H1 (cell line): Measurements from ENCODE around the gene PHKA2. TPM values are rescaled to one million over a fixed set of nuclear protein-coding genes. Genes with fewer than 3 reads are reported as not detected.

Experiments used
- CTCF ChIA-PET: fragments of 300-600 bp; sonication (Branson Sonifier 250); formaldehyde crosslinking; loops from one replicate; lab custom pipeline; 2021; ENCODE audit not compliant: partially characterized antibody; lab: Charles Lee
- POLR2A ChIA-PET: fragments of 300-600 bp; sonication (Branson Sonifier 250); formaldehyde crosslinking; loops from one replicate; lab custom pipeline; 2021; ENCODE audit warnings: inconsistent platforms; ENCODE audit not compliant: partially characterized antibody; lab: Charles Lee
- DNase-seq, 2 experiments: peaks; one replicate each; pipeline versions ENCODE4 v3.0.0 to v3.0.0-alpha.2; 2010 to 2022; ENCODE audit warnings: low spot score in 2 of 2, low read depth in 1 of 2, mixed read lengths in 1 of 2
- FAIRE-seq: peaks from 2 replicates; lab custom pipeline; 2011; peaks lifted over from hg19 to GRCh38; lab: Jason Lieb, UNC
- H2AFZ ChIP-seq: 2 replicates; pipeline ENCODE4 v1.8.1; 2012; ENCODE audit warnings: low read length, inconsistent platforms
- H2AK5ac ChIP-seq: 2 replicates; pipeline ENCODE4 v1.6.1; 2013; ENCODE audit warnings: low read depth, low read length
- H2BK120ac ChIP-seq: replicated peaks from 2 replicates; pipeline ENCODE3; 2013; ENCODE audit warnings: low read depth, low read length, inconsistent platforms
- H2BK12ac ChIP-seq: 2 replicates; pipeline ENCODE4 v1.6.1; 2013; ENCODE audit warnings: low read depth, low read length
- H2BK15ac ChIP-seq: 2 replicates; pipeline ENCODE4 v1.6.1; 2013; ENCODE audit warnings: low read length
- H2BK20ac ChIP-seq: 2 replicates; pipeline ENCODE4 v1.6.1; 2013; ENCODE audit warnings: low read length
- H2BK5ac ChIP-seq: 2 replicates; pipeline ENCODE4 v1.6.1; 2013; ENCODE audit warnings: low read depth, low read length
- H3K14ac ChIP-seq: 2 replicates; pipeline ENCODE4 v1.6.1; 2013; ENCODE audit warnings: inconsistent platforms; ENCODE audit not compliant: insufficient read length
- H3K18ac ChIP-seq: 2 replicates; pipeline ENCODE4 v1.6.1; 2013; ENCODE audit warnings: low read length; ENCODE audit errors: extremely low read depth
- H3K23ac ChIP-seq: 2 replicates; pipeline ENCODE4 v1.6.1; 2013; ENCODE audit warnings: inconsistent platforms; ENCODE audit not compliant: insufficient read length
- H3K23me2 ChIP-seq: 2 replicates; pipeline ENCODE4 v1.6.1; 2013; ENCODE audit warnings: low read depth, low read length
- H3K27ac ChIP-seq: 2 replicates; pipeline ENCODE4 v1.6.1; 2011; ENCODE audit warnings: low read depth, low read length, inconsistent platforms
- H3K27me3 ChIP-seq, 4 experiments: replicated peaks in 1 of 4; 1 replicate in 1 of 4; 2 replicates in 3 of 4; pipeline versions ENCODE4 v1.6.1 to v1.8.1; 2011 to 2013; ENCODE audit warnings: low read length in 3 of 4, mild to moderate bottlenecking in 3 of 4, inconsistent platforms in 2 of 4, mixed read lengths in 2 of 4, moderate library complexity in 1 of 4; ENCODE audit not compliant: control insufficient read depth in 3 of 4, insufficient read depth in 3 of 4; ENCODE audit errors: extremely low read depth in 1 of 4
- H3K36me3 ChIP-seq, 4 experiments: 2 replicates each; pipeline versions ENCODE4 v1.6.1 to v1.8.1; 2011 to 2013; ENCODE audit warnings: mild to moderate bottlenecking in 4 of 4, low read length in 3 of 4, moderate library complexity in 2 of 4, control low read depth in 1 of 4, inconsistent platforms in 1 of 4; ENCODE audit not compliant: insufficient read depth in 4 of 4, control insufficient read depth in 2 of 4
- H3K4ac ChIP-seq: replicated peaks from 2 replicates; pipeline ENCODE3; 2013; ENCODE audit warnings: low read length, low read depth, mixed read lengths, inconsistent platforms; ENCODE audit not compliant: insufficient read length
- H3K4me1 ChIP-seq, 4 experiments: replicated peaks in 1 of 4; 1 replicate in 1 of 4; 2 replicates in 3 of 4; pipeline versions ENCODE4 v1.6.1 to v1.8.1; 2011 to 2013; ENCODE audit warnings: low read length in 3 of 4, inconsistent platforms in 2 of 4, mixed read lengths in 1 of 4; ENCODE audit not compliant: insufficient read depth in 4 of 4, control insufficient read depth in 3 of 4
- H3K4me2 ChIP-seq, 2 experiments: 2 replicates each; pipeline versions ENCODE4 v1.6.1 to v1.8.1; 2011 to 2013; ENCODE audit warnings: low read depth in 2 of 2, low read length in 2 of 2, control low read depth in 1 of 2, inconsistent platforms in 1 of 2, mild to moderate bottlenecking in 1 of 2; ENCODE audit not compliant: insufficient read depth in 1 of 2
- H3K4me3 ChIP-seq, 4 experiments: fragments of 200-600, 300-600 bp in 1 of 4; sonication (generic), shearing (Covaris generic), sonication (Bioruptor Twin) in 1 of 4; 2 replicates each; pipeline versions ENCODE4 v1.5.1 to v1.8.1; 2011 to 2016; ENCODE audit warnings: low read length in 4 of 4, low read depth in 3 of 4, control low read depth in 2 of 4, inconsistent platforms in 2 of 4, mild to moderate bottlenecking in 2 of 4, mixed read lengths in 1 of 4, moderate library complexity in 1 of 4; ENCODE audit not compliant: insufficient read depth in 2 of 4; ENCODE audit errors: extremely low read depth in 1 of 4
- H3K56ac ChIP-seq: replicated peaks from 2 replicates; pipeline ENCODE3; 2013; ENCODE audit warnings: low read depth, mild to moderate bottlenecking, mixed read lengths, low read length, inconsistent platforms; ENCODE audit not compliant: insufficient read length
- H3K79me1 ChIP-seq: 2 replicates; pipeline ENCODE4 v1.6.1; 2013; ENCODE audit warnings: low read depth, low read length, control low read depth
- H3K79me2 ChIP-seq, 2 experiments: 2 replicates each; pipeline versions ENCODE4 v1.6.1 to v1.8.1; 2012 to 2013; ENCODE audit warnings: low read length in 2 of 2, mild to moderate bottlenecking in 2 of 2, inconsistent platforms in 1 of 2; ENCODE audit not compliant: insufficient read depth in 2 of 2, control insufficient read depth in 1 of 2
- H3K9ac ChIP-seq, 4 experiments: replicated peaks in 1 of 4; 1 replicate in 1 of 4; 2 replicates in 3 of 4; pipeline versions ENCODE4 v1.6.1 to v1.8.1; 2011 to 2013; ENCODE audit warnings: low read depth in 3 of 4, low read length in 3 of 4, control low read depth in 2 of 4, mild to moderate bottlenecking in 2 of 4, moderate library complexity in 2 of 4, inconsistent platforms in 1 of 4; ENCODE audit errors: extremely low read depth in 1 of 4
- H3K9me3 ChIP-seq, 2 experiments: 2 replicates each; pipeline versions ENCODE4 v1.6.1 to v1.8.1; 2012 to 2013; ENCODE audit warnings: mild to moderate bottlenecking in 2 of 2, moderate library complexity in 2 of 2, control low read depth in 1 of 2, inconsistent platforms in 1 of 2, low read depth in 1 of 2, low read length in 1 of 2, mixed read lengths in 1 of 2; ENCODE audit not compliant: insufficient read depth in 2 of 2
- H4K20me1 ChIP-seq, 2 experiments: replicated peaks in 1 of 2; 2 replicates each; pipeline versions ENCODE3 to v1.8.1; 2011 to 2013; ENCODE audit warnings: inconsistent platforms in 2 of 2, low read length in 2 of 2, mild to moderate bottlenecking in 1 of 2; ENCODE audit not compliant: insufficient read depth in 2 of 2, control insufficient read depth in 1 of 2
- H4K5ac ChIP-seq: 2 replicates; pipeline ENCODE4 v1.6.1; 2013; ENCODE audit warnings: low read length, low read depth, mixed read lengths, inconsistent platforms; ENCODE audit not compliant: insufficient read length
- H4K8ac ChIP-seq: 2 replicates; pipeline ENCODE4 v1.8.0; 2013; ENCODE audit warnings: mild to moderate bottlenecking, moderate library complexity, low read length, inconsistent platforms; ENCODE audit not compliant: insufficient read depth; ENCODE audit errors: extremely low read depth
- H4K91ac ChIP-seq: replicated peaks from 2 replicates; pipeline ENCODE3; 2013; ENCODE audit warnings: low read length, mixed read lengths, inconsistent platforms; ENCODE audit not compliant: insufficient read length
- CREB1 ChIP-seq: IDR thresholded peaks from 2 replicates; pipeline ENCODE4 v1.6.1; 2012; ENCODE audit warnings: inconsistent platforms
- FOSL1 ChIP-seq: IDR thresholded peaks from 2 replicates; pipeline ENCODE4 v1.6.1; 2011; ENCODE audit warnings: mild to moderate bottlenecking, low read depth, low read length, moderate library complexity; ENCODE audit not compliant: insufficient read depth
- GTF2F1 ChIP-seq: IDR thresholded peaks from 2 replicates; pipeline ENCODE4 v1.6.1; 2012; ENCODE audit warnings: low read depth, low read length, improper control_type of control experiment, borderline replicate concordance
- HDAC6 ChIP-seq: IDR thresholded peaks from one replicate; pipeline ENCODE4 v1.7.1; 2012; ENCODE audit warnings: low read depth, mild to moderate bottlenecking, inconsistent platforms, low read length, moderate library complexity
- JUND ChIP-seq: IDR thresholded peaks from 2 replicates; pipeline ENCODE4 v1.6.1; 2011; ENCODE audit warnings: mild to moderate bottlenecking, improper control_type of control experiment, low read length
- KDM5A ChIP-seq: fragments of 200-600 bp; IDR thresholded peaks from 2 replicates; pipeline ENCODE4 v1.7.1; 2012; ENCODE audit warnings: mild to moderate bottlenecking, low read length, inconsistent platforms, mixed read lengths
- NANOG ChIP-seq: IDR thresholded peaks from 2 replicates; pipeline ENCODE4 v1.6.1; 2011; ENCODE audit warnings: low read length, low read depth, mild to moderate bottlenecking, inconsistent platforms; ENCODE audit not compliant: insufficient read depth, poor library complexity, severe bottlenecking
- POLR2A ChIP-seq, 2 experiments: IDR thresholded peaks; 1 replicate in 1 of 2; 2 replicates in 1 of 2; pipeline ENCODE4 v1.6.1; 2011; ENCODE audit warnings: low read depth in 2 of 2, low read length in 2 of 2, mild to moderate bottlenecking in 2 of 2; ENCODE audit errors: control extremely low read depth in 1 of 2
- POLR2AphosphoS5 ChIP-seq: IDR thresholded peaks from 2 replicates; pipeline ENCODE4 v1.6.1; 2011; ENCODE audit warnings: low read depth, low read length
- RFX5 ChIP-seq: IDR thresholded peaks from 2 replicates; pipeline ENCODE4 v1.6.1; 2011; ENCODE audit warnings: low read depth, low read length, improper control_type of control experiment, borderline replicate concordance
- SIN3A ChIP-seq, 2 experiments: IDR thresholded peaks in 1 of 2; conservative IDR thresholded peaks in 1 of 2; 2 replicates each; pipeline ENCODE4 v1.6.1; 2011 to 2012; ENCODE audit warnings: low read length in 2 of 2, improper control_type of control experiment in 1 of 2, low read depth in 1 of 2, mild to moderate bottlenecking in 1 of 2
- SP2 ChIP-seq: IDR thresholded peaks from 2 replicates; pipeline ENCODE4 v1.6.1; 2012; ENCODE audit warnings: mild to moderate bottlenecking, low read length, inconsistent platforms
- SRF ChIP-seq: IDR thresholded peaks from 2 replicates; pipeline ENCODE4 v1.6.1; 2011; ENCODE audit warnings: mild to moderate bottlenecking, low read depth, low read length, moderate library complexity
- TCF12 ChIP-seq: IDR thresholded peaks from 2 replicates; pipeline ENCODE4 v1.6.1; 2011; ENCODE audit warnings: low read depth, mild to moderate bottlenecking, low read length
- TEAD4 ChIP-seq: IDR thresholded peaks from 2 replicates; pipeline ENCODE4 v1.6.1; 2012; ENCODE audit warnings: low read depth, low read length, inconsistent platforms, mixed read lengths
- WGBS, 2 experiments: shearing (Covaris generic) in 1 of 2; methylation state at CpG; one replicate each; pipeline versions ENCODE4 v1.1.6 to v1.1.7; 2013 to 2015; ENCODE audit warnings: low lambda C conversion rate in 2 of 2, mixed read lengths in 2 of 2, inconsistent platforms in 1 of 2, low coverage in 1 of 2, missing lambda C conversion rate in 1 of 2; ENCODE audit not compliant: insufficient replicate concordance in 2 of 2, insufficient coverage in 1 of 2, insufficient read length in 1 of 2; ENCODE audit errors: extremely low coverage in 1 of 2, missing lambda C conversion rate in 1 of 2; 5-methylcytosine and 5-hydroxymethylcytosine counted together
- polyA plus RNA-seq, 7 experiments: library from polyadenylated mRNA; depleted of rRNA in 3 of 7; stranded (reverse) in 5 of 7; unstranded in 2 of 7; fragments of >200 nt in 5 of 7; fragments of 200-250 nt in 2 of 7; gene quantifications; 1 replicate in 5 of 7; 2 replicates in 1 of 7; 4 replicates in 1 of 7; pipeline versions ENCODE4 v1.2.1 to v1.2.3, GENCODE V29; 2011 to 2013; ENCODE audit warnings: missing spikeins in 2 of 7, mixed read lengths in 2 of 7
- total RNA-seq: library from RNA; stranded (reverse); fragmentation: NEBNext Ultra II Directional; extraction: Animal tissue kit (Norgen Biotek cat#: 25700); gene quantifications from 2 replicates; pipeline ENCODE4 v1.2.1, GENCODE V29; 2021
- TF ChIP-seq, protein P1 (sequence below): IDR thresholded peaks from 2 replicates; pipeline ENCODE4 v1.6.1; 2012; ENCODE audit warnings: inconsistent platforms

The PHKA2 gene
- total and polyA plus RNA-seq, 2 of the 8 experiments (the other 6 are each of a cell fraction or from before 2014, with no cell fraction given) = 28.1 to 35.8 TPM

GRCh38 chrX:19028560-19028959 lies 44.6 kb upstream of the PHKA2 start:
- DNase-seq (no peak), FAIRE-seq (no peak)
- no peaks in the 10 kb centered on the region for H3K23me2 ChIP-seq
- no peaks in the 10 kb centered on the region for H3K27me3 ChIP-seq
- H3K4me1 ChIP-seq = no peaks in the 10 kb centered on the region
- H3K79me2 ChIP-seq = no peaks in the 10 kb centered on the region
- no peak overlapping the region for H2BK20ac ChIP-seq
- H4K91ac ChIP-seq = no peak overlapping the region
- H4K5ac ChIP-seq = no peak overlapping the region
- H3K9me3 ChIP-seq = no peaks in the 10 kb centered on the region
- H3K18ac ChIP-seq = no peak overlapping the region
- H3K9ac ChIP-seq = no peak overlapping the region
- H2BK12ac ChIP-seq = no peak overlapping the region
- no peak overlapping the region for H2AFZ ChIP-seq
- no peak overlapping the region for H3K56ac ChIP-seq
- H4K8ac ChIP-seq = no peak overlapping the region
- H3K36me3 ChIP-seq = no peaks in the 10 kb centered on the region
- no peak overlapping the region for H2BK120ac ChIP-seq
- no peak overlapping the region for H2AK5ac ChIP-seq
- no peak overlapping the region for H3K27ac ChIP-seq
- no peak overlapping the region for H3K4ac ChIP-seq
- no peak overlapping the region for H3K4me2 ChIP-seq
- H2BK15ac ChIP-seq = no peak overlapping the region
- H3K79me1 ChIP-seq = no peaks in the 10 kb centered on the region
- H3K4me3 ChIP-seq = no peak overlapping the region
- no peak overlapping the region for H2BK5ac ChIP-seq
- 96% methylated on average over 6 of the region's 6 CpGs; no CpG with 5 or more reads in 1 of the 2 experiments for WGBS, 2 experiments
- ChIA-PET CTCF (interaction anchor here (1.4 kb wide), 1 partner anchor 10 kb away, joined by 4 read pairs; no protein-coding TSS in a partner anchor), POLR2A (no interaction called here)
- H4K20me1 ChIP-seq = no peaks in the 10 kb centered on the region
- H3K14ac ChIP-seq = no peak overlapping the region
- no peak overlapping the region for H3K23ac ChIP-seq
- TF ChIP-seq POLR2A (IDR thresholded peaks at IDR 0.05; ENCODE audit: control extremely low read depth in 1 of 2, low read depth in 2 of 2, low read length in 2 of 2) (no peak), TCF12 (no peak), GTF2F1 (no peak), HDAC6 (no peak), NANOG (no peak), FOSL1 (no peak), JUND (no peak), CREB1 (no peak), TEAD4 (no peak), KDM5A (no peak), SRF (no peak), POLR2AphosphoS5 (no peak), RFX5 (no peak), SP2 (no peak), SIN3A (conservative IDR thresholded peaks at IDR 0.05 in 1 of 2, IDR thresholded peaks at IDR 0.05 in 1 of 2; ENCODE audit: low read depth in 1 of 2, low read length in 2 of 2) (no peak)
- TF ChIP-seq, protein P1, sequence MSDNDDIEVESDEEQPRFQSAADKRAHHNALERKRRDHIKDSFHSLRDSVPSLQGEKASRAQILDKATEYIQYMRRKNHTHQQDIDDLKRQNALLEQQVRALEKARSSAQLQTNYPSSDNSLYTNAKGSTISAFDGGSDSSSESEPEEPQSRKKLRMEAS = no peak
